ENCODE measurements around the gene SPEN.

DNA sequence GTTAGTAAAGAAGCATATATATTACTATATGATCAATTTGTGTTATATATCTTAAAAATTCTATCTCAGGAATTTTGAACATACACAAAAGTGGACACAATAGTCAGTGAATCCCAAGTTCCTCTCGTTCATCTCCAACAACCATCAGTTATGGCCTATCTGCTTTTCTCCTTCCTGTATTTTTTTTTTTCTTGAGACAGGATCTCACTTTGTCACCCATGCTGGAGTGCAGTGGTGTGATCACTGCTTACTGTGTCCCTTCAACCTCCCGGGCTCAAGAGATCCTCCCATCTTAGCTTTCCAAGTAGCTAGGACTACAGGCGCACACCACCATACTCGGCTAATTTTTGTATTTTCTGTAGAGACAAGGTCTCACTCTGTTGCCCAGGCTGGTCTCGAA lies 9.4 kb downstream of the SPEN start:
- TF ChIP-seq, protein P1, sequence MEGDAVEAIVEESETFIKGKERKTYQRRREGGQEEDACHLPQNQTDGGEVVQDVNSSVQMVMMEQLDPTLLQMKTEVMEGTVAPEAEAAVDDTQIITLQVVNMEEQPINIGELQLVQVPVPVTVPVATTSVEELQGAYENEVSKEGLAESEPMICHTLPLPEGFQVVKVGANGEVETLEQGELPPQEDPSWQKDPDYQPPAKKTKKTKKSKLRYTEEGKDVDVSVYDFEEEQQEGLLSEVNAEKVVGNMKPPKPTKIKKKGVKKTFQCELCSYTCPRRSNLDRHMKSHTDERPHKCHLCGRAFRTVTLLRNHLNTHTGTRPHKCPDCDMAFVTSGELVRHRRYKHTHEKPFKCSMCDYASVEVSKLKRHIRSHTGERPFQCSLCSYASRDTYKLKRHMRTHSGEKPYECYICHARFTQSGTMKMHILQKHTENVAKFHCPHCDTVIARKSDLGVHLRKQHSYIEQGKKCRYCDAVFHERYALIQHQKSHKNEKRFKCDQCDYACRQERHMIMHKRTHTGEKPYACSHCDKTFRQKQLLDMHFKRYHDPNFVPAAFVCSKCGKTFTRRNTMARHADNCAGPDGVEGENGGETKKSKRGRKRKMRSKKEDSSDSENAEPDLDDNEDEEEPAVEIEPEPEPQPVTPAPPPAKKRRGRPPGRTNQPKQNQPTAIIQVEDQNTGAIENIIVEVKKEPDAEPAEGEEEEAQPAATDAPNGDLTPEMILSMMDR (IDR thresholded peaks at IDR 0.05; ENCODE audit: low read length), result no peak
- no peak for TF ChIP-seq EZH2 (IDR thresholded peaks at IDR 0.05; ENCODE audit: borderline replicate concordance, low read length)
